Hindlimb muscle (tissue), 1 donor: ENCODE data around the gene REL. TPM values are rescaled to one million over a fixed set of nuclear protein-coding genes. Genes with fewer than 3 reads are reported as not detected.
"Not testable (repeated sequence)": the region's sequence is repeated elsewhere in the genome, so short reads cannot be mapped to it uniquely, and the experiment has no call there.

ENCODE experiments used
- DNase-seq: peaks from one replicate; pipeline ENCODE4 v3.0.0-alpha.2; 2013
- polyA plus RNA-seq: library from polyadenylated mRNA; unstranded; fragments of 120-200 nt; gene quantifications from one replicate; pipeline ENCODE4 v1.2.1, GENCODE V29; 2013; ENCODE audit not compliant: insufficient read length

The REL gene
- 5.2 TPM for polyA plus RNA-seq

GRCh38 chr2:60881047-60881932, at the start of gene REL:
Gene REL (plus strand): TSS chr2:60881574. CDS start chr2:60881841, 267 bp downstream.
- DNase-seq: peak; percentile 95

DNA sequence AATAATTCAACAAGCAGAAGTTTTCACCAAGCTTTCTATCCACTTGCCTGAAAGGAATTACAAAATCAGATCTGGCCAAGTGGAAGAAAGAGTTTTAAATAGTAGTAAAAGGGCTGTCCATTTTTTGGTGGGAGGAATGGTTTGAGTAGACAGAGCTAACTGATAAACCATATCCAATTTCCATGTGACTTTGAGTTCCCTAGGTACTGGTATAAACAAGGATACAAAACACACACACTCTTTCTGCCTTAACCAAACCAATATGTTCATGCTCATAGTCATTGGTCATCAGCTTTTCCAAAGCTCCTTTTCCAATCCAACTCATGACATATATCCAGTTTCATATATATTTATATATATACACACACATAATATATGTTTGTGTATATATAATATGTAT, 49.5 kb upstream of the REL start:
- DNase-seq: no peak

- DNase-seq: no peak
Observed at GRCh38 chr2:60832621-60833020, 48.8 kb upstream of the REL start.

- no peak for DNase-seq
Observed at GRCh38 chr2:60834270-60834717, 47.1 kb upstream of the REL start.

DNA sequence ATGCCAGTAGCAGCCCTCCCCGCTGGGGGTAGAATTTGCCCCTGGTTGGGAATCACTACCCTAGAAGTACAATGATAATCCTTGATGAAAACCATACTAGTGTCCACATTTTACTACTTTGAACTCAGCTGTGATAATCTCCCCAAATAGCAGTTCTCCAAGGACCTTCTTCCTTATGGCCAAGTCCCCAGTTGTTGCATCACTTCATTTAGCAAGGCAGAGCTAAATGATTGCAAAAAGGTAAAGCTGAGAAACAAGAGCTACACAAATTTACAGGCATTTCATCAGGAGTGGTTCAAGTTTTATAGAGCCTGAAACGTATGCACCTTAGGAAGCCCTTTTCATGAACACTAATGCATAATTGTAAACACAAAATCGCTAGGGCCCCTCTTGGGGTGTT, 44.9 kb upstream of the REL start:
- DNase-seq: no peak

DNA sequence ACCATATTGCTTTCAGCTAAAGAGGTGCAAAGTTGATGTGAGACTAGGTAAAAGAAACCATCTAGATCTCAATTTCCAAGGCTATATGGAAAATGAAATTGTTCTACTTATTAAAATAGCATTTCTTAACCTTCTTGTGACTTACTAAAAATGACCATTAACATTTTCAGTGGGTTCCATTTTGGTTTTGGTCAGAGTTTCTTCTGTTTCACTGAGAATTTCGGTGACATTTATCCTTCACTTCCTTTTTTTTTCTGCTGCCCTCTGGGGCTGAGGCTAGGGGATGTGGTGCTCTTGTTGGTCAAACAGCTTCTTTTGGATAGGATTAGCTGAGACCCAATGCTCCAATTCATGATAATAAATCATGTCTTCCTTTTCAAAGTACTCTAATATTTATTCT, 44.3 kb upstream of the REL start:
- DNase-seq: no peak

- no peak for DNase-seq
Observed at GRCh38 chr2:60838481-60838880, 42.9 kb upstream of the REL start.

DNA sequence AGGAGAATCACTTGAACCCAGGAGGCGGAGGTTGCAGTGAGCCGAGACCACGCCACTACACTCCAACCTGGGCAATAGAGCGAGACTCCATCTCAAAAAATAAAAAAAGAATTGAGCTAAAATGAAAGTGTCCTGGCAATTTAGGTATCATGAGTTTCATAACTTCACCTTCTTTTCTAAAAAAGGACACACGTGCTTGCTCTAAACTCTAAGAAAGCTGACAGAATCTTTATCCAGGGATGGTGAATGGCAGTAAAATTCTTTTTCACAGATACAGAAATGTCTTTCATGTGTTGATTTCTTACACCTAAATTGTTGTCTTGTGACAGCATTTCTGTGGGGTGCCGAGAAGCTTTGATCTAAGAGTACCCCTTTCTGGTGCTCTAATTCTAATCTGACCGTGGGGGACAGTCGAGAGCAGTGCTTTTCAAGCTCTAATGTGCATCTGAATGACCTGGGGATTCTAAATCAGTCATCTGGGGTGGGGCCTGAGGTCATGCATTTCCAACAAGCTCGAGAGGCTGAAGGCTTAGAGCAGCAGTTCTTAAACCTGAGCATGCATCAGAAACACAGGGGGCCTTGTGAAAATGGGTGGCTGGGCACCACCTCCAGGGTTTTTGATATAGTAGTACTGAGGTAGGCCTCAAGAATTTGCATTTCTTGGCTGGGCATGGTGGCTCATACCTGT, 42.1 kb upstream of the REL start:
- no peak for DNase-seq

DNA sequence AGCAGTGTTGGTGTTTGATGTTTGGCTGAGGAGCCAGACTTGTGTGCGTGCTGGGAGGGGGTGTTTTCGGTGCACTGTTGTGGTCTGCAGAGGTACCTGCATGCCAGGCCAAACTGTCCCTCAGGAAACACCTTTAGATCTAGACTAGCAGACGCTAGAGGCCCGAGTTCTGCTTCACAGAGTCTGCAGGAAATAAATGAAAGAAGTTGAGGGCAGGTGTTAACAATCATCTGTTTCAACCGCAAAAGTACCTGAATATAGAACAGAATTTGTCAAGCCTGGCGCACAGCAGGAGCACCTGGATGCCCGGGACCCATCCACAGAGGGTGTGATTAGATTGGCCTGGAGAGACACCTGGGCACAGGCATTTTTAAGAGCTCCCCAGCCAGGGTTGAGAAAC, 40.5 kb upstream of the REL start:
- DNase-seq: no peak

- DNase-seq: no peak
Observed at GRCh38 chr2:60843006-60843405, 38.4 kb upstream of the REL start.

- no peak for DNase-seq
Observed at GRCh38 chr2:60844105-60844504, 37.3 kb upstream of the REL start.

- no peak for DNase-seq
Observed at GRCh38 chr2:60847854-60848253, 33.5 kb upstream of the REL start.

DNA sequence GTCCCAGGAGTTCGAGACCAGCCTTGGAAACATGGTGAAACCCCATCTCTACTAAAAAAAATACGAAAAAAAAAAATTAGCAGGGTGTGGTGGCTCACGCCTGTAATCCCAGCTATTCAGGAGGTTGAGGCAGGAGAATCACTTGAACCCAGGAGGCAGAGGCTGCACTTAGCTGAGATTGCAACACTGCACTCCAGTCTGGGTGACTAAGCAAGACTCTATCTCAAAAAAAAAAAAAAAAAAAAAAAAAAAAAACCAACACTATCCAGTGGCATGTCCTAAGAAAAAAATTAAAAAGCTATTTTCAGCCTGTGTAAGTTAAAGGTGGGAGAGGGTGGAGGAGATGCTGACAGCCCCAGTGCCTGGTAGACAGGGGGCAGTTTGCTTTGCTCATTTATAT, 32.2 kb upstream of the REL start:
- no peak for DNase-seq

GRCh38 chr2:60852282-60852860, 29.0 kb upstream of the REL start:
- DNase-seq: no peak

DNA sequence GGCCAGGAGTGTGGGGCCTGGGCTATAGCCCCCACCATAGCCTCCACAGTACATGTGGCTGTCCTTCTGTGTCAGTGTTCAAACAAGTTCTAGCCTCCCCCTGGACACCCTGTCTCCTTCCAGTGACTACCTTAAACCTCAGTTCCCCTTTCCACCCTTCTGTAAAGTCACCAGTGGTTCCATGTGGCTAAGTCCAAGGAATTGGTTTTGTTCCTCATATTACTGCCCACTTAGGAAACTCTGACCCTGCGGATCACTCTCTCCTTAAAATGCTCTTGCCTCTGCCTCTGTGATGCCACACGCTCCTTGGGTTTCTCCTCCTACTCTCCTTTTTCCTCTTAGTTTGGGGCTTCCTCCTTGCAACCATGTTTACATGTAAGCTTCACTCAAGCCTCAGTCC, 27.8 kb upstream of the REL start:
- DNase-seq: no peak

GRCh38 chr2:60855989-60856669, 25.2 kb upstream of the REL start:
- DNase-seq: no peak

DNA sequence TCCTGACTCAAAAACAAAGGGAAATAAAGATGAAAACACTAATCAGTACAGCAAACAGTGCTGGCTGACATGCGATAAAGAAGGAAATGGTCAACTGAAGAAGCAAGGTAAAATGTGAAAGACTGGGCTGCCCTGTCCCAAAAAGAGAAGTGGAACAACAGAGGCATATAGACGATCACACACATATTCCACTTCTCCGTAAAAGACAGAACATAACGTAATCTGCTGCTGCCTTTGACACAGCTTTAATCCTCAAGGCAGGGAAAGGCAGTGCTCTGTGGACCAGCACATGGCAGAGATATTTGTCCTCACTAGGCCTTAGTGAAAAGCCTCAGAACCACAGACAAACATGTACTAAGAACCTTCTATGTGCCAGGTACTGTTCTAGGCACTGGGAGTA, 24.3 kb upstream of the REL start:
- DNase-seq: no peak

DNA sequence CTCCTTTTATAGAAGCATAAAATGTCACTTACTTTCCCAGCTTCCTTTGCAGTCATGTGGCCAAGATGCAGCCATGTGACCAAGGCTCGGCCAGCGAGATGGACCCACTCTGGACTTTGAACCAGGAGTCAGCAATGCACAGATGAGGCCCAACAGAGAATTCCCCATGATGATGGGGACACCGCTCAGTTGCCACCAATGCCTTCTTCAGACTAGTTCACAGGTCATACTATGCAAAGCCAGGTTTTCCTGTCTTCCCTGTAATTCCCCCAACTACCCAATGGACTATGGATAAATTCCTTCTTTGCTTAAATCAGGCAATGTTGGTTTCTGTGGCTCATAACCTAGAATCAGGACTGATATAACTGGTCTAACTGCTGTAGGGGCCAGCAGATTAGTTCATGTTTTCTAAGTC, 22.5 kb upstream of the REL start:
- no peak for DNase-seq

- DNase-seq: no peak
Observed at GRCh38 chr2:60861736-60862135, 19.6 kb upstream of the REL start.

DNA sequence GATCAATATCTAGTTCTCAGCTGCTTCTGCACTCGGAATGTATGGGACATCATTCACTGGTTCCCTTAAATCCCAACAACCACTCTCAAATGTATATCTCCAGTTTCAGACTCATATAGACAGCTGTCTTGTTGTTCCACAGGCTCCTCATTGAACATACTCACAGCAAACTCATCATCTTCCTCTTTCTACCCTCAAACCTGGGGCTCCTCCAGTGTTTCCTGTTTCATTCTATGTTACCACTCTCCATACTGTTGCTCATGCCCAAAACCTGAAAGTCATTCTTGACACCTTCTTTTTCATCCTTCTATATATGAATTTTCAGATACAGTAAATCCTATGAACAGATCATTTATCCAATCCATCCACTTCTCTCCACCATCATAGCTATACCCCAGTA, 18.7 kb upstream of the REL start:
- no peak for DNase-seq

DNA sequence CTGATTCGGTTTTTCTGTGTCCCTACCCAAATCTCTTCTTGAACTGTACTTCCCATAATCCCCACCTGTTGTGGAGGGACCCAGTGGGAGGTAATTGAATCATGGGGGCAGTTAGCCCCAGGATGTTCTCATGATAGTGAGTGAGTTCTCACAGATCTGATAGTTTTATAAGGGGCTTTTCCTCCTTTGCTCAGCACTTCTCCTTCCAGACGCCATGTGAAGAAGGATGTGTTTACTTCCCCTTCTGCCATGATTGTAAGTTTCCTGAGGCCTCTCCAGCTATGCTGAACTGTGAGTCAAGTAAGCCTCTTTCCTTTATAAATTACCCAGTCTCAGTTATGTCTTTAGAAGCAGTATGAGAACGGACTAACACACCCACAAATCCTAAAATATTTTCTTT, 16.0 kb upstream of the REL start:
- DNase-seq: not testable (repeated sequence)

DNA sequence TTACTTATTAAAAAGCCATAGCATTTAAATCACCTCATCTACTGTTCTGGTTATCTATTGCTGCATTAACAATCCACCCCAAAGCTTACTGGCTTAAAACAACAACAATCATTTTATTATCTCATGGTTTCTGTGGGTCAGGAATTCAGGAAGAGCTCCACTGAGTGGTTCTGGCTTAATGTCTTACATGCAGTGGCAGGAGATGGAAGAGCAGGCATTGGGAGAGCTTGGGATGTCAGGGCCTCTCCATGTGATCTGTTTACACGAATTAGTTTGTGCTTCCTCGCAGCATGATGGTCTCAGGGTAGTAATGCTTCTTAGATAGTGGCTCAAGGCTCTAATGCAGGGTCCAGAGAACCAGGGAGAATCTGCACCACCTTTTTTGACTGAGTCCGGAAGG, 14.4 kb upstream of the REL start:
- no peak for DNase-seq

GRCh38 chr2:60867848-60868247, 13.5 kb upstream of the REL start:
- DNase-seq: no peak
